NCI-H82 (cell line): ENCODE data around the gene RNF157.
"Not testable (repeated sequence)": the region's sequence is repeated elsewhere in the genome, so short reads cannot be mapped to it uniquely, and the experiment has no call there.

Experiments
- DNase-seq: peaks from one replicate; lab custom pipeline; 2025; lab: John Stamatoyannopoulos, UW

Gene RNF157

DNA sequence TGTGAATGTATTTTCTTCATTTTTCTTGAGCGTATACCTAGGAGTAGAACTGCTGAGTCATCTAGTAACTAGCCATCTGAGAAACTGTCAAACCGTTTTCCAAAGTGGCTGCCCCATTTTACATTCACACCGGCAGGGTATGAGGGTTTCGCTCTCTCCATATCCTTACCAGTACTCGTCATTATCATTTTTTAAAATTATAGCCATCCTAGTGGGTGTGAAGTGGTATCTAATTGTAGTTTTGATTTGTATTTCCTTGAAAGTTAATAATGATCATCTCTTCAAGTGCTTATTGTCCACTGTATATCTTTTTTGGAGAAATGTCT is 6.0 kb downstream of the RNF157 start:
- no peak for DNase-seq

DNA sequence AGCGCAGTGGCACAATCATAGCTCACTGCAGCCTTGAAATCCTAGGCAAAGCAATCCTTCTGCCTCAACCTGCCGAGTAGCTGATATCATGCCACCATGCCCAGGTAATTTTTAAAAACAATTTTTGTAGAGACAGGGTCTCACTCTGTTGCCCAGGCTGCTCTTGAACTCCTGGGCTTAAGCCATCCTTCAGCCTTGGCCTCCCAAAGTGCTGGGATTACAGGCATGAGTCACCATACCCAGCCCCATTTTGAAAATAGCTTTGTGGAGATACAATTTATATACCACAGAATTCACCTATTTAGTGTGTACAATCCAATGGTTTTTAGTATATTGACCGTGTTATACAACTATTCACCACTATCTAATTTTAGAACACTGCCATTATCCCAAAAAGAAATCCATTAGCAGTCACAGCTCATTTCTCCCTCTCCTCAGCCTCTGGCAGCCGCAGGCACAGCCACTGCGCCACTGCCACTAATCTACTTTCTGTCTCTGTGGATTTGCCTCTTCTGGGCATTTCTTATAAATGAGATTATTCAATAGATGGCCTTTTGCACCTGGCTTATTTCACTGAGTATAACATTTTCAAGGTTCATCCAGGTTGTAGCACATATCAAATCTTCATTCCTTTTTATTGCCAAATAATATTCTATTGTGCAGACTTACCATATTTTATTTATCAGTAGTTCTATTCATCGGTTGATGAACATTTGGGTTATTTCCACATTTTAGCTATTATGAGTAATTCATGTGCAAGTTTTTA is 6.5 kb downstream of the RNF157 start:
- peak; percentile 32 for DNase-seq

DNA sequence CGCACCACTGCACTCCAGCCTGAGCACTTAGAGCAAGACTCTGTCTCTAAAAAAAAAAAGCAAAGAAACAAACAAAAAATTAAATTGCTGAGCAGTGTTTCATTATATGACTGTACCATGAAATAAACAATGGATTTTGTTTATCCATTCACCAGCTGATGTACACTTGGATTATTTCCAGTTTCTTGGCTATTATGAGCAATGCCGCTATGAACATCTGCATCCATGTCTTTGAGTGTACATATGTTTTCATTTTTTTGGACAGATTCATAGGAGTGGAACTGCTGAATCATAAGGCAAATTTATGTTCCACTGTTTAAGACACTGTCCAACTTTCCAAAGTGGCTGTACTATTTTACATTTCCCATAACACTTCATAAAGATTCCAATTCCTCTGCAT is 8.0 kb downstream of the RNF157 start:
- DNase-seq, result no peak

DNA sequence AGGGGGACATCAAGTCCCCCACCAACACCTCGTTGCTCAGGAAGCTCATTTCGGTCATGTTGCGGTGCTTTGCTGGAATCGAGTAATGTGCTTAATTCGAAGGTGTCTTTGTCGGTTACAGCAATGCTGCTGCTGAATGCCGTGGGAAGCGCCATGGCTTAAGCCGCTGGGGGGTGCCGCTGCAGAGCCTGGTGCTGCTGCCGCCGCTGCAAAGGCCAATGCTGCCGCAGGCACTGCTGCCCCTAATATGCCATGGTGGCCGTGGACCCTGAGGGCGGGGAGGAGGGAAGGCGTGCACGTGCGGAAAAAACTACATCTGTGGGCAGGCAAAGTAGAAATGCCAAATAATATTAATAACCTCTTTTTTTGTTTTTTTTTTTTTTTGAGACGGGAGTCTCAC is 13.5 kb downstream of the RNF157 start:
- DNase-seq, result not testable (repeated sequence)

- DNase-seq, result not testable (repeated sequence)
These were observed 14.8 kb downstream of the RNF157 start for GRCh38 chr17:76225373-76226086.

- no peak for DNase-seq
These were observed 16.5 kb downstream of the RNF157 start for GRCh38 chr17:76223802-76224201.

DNA sequence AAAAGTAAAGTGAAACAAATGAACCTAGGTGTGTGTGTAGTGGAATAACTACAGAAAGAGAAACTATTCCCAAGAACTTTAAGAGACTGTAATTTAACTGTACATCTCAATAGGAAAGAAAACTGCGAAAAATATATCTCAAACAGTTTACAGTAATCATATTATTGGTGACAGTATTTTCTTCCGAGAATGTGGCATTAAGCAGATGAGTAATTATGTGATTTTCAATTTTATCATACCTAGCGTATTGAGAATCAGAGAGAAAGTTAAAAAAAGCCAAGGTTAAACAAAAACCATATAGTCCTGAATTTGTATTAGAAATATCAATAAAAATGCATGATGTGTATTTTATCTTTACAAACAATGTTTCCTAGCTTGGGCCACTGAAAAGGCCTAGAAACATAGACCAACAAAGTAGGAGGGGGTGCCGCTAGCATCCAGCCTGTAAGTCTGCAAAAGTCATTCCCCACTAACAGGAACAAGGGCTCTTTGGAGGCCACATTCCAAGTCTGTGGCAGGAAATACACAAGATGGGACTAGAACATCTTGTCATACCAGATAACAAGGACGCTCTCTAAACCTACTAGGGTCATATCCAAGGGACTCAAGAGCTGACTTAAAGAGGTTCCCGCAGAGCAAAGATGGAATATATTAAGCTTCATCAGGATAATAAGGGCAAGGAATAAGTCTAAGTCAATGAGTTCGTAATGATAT is 20.5 kb downstream of the RNF157 start:
- DNase-seq, result no peak

GRCh38 chr17:76217081-76217480 is 23.2 kb downstream of the RNF157 start:
- no peak for DNase-seq

DNA sequence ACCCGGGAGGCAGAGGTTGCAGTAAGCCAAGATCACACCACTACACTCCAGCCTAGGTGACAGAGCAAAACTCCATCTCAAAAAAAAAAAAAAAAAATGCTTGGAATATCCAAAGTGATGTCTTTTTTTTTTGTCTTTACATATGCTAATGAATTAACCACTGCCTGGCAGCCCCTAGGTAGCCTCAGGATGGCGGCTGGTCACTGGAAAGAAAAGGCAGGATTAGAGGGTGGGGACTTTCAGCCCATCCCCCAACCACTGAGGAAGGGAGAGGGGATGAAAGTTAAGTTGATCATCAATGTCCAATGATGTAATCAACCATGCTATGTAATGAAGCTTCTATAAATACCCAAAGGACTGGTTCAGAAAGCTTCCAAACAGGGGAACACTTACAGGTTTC is 26.8 kb downstream of the RNF157 start:
- DNase-seq, result no peak

GRCh38 chr17:76208120-76208519 is 32.2 kb downstream of the RNF157 start:
- no peak for DNase-seq

DNA sequence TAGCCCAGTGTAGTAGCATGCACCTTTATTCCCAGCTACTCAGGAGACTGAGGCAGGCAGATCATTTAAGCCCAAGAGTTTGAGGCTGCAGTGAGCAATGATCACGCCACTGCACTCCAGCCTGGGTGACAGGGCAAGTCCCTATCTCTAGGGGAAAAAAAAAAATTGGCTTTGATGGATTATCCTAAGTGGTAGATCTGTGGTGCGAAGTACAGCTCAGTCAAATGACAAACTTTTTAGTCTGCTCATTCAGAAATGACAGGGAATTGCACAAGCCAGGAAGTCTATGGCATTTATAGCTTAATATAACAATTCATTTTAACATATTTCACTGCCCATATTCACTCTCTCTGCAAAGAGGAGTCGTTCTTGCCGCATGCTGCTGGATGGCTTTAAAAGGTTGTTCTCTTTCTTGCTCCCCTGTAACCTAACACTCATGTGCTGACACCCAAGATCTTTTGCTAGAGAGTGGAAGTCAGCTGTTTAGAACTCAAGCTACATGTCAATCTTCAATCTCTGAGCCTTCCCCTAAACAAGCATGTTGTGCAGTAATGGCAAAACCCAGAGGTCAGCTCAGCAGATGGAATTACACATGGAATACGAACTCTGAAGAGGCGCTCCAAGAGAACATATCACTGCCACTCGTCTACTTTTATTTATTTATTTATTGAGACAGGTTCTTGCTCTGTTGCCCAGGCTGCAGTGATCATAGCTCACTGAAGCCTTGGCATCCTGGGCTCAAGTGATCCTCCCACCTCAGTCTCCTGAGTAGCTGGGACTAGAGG is 32.8 kb downstream of the RNF157 start:
- no peak for DNase-seq

DNA sequence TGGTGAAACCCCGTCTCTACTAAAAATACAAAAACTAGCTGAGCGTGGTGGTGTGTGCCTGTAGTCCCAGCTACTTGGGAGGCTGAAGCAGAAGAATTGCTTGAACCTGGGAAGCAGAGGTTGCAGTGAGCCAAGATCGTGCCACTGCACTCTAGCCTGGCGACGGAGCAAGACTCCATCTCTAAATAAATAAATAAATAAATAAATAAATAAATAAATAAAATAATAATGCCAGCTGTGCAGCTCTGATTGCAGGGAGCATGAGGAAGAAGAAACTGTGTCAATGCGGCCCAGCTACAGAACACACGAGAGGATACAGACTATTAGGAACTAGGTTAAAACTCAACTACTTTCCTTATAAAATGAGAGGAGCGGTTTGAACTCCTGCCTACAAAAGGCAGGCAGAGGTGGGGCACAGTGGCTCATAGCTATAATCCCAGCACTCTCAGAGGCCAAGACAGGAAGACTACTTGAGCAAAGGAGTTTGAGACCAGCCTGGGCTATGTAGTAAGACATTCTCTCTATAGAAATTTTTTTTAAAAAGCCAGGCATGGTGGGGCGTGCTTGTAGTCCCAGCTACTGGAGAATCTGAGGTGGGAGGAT is 34.6 kb downstream of the RNF157 start:
- DNase-seq, result not testable (repeated sequence)

DNA sequence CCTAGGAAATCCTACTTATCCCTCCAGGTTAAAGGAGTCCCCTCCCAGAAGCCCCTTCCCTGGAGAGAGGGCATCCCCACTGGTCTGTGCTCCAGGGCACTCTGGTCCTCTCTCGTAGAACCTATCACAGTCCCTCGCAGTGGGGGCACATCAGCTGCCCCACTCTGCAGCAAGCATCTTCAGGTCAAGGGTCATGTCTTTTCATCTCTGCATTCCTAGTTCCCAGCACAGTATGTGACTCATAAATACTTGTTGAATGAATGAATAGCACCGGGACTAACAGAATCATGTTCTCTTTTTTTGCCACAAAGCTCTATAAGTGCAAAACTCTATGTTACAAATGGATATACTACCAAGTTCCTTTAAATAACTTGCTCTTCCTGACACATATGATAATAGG is 36.0 kb downstream of the RNF157 start:
- DNase-seq, result no peak

DNA sequence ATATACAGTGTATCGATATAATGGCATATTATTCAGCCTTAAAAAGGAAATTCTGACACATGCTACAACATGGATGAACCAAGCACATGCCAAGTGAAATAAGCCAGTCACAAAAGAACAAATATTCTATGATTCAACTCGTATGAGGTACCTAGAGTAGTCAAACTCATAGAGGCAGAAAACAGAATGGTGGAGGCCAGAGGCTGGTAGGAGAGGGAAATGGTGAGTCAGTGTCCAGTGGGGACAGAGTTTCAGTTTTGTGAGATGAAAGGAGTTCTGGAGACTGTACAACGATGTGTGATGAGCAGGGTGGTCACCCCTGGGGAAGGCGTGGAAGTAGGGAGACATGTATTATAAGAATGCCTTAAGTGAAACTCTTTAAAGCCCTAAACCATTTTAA is 39.9 kb downstream of the RNF157 start:
- no peak for DNase-seq

GRCh38 chr17:76199469-76199868 is 40.8 kb downstream of the RNF157 start:
- DNase-seq, result no peak

GRCh38 chr17:76198702-76199101 is 41.6 kb downstream of the RNF157 start:
- no peak for DNase-seq

DNA sequence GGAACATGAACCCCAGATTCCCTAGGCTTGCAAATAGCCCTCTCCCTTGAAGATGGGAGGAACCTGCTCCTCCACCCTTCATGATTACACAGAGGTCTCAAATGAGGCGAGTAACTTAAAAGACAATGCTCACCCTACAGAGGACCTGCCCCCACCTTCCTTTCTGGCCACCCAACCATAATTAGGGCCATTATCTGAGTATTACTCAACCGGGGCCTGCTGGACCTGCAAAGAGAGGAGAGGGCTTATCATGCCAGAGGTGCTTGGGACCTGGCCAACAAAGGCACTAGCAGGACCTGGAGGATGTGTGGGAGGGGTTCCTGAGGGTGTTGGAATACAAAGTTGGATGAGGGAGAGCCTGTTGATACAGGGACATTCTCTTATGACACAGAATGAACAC is 42.4 kb downstream of the RNF157 start:
- DNase-seq, result no peak

GRCh38 chr17:76196675-76197074 is 43.6 kb downstream of the RNF157 start:
- DNase-seq, result no peak

GRCh38 chr17:76195281-76196096 is 44.8 kb downstream of the RNF157 start:
- DNase-seq, result no peak

- no peak for DNase-seq
These were observed 46.7 kb downstream of the RNF157 start for GRCh38 chr17:76193591-76193990.

DNA sequence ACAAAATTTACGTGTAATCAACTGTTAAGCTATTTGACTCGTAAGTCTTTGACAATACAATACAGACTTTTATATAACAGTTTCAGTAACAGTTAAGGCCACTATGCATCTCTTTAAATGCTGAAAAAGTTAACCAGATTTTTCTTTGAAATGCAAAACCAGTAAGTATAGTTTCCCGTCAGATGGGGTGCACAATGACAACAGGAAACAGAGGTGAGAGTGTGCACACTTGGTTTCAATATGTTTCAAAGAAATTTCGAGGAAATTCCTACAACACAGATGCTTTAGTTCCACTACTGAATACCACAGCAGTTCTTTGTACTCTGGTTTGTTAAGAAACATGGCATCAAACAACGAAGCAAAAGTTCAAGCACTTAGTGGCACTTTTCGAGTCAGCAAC is 48.4 kb downstream of the RNF157 start:
- no peak for DNase-seq
